Measurements from ENCODE around the gene STX16.
"Not testable (repeated sequence)": the region's sequence is repeated elsewhere in the genome, so short reads cannot be mapped to it uniquely, and the experiment has no call there.

STX16 gene

GRCh38 chr20:58713801-58714339 lies 62.8 kb downstream of the STX16 start:
- no peak for DNase-seq

GRCh38 chr20:58714340-58714922 lies 63.3 kb downstream of the STX16 start:
- DNase-seq: no peak

- no peak for DNase-seq
Measured at GRCh38 chr20:58714923-58715351, 63.9 kb downstream of the STX16 start.

GRCh38 chr20:58715391-58715800 lies 64.3 kb downstream of the STX16 start:
- DNase-seq: no peak

- no peak for DNase-seq
Measured at GRCh38 chr20:58715801-58716475, 64.9 kb downstream of the STX16 start.

GRCh38 chr20:58716476-58717277 lies 65.6 kb downstream of the STX16 start:
- DNase-seq: no peak

- no peak for DNase-seq
Measured at GRCh38 chr20:58717278-58718091, 66.4 kb downstream of the STX16 start.

- no peak for DNase-seq
Measured at GRCh38 chr20:58718121-58718563, 67.1 kb downstream of the STX16 start.

GRCh38 chr20:58718729-58719128 lies 67.6 kb downstream of the STX16 start:
- no peak for DNase-seq

GRCh38 chr20:58719258-58719657 lies 68.2 kb downstream of the STX16 start:
- DNase-seq: no peak

GRCh38 chr20:58719971-58720371 lies 68.9 kb downstream of the STX16 start:
- DNase-seq: no peak

GRCh38 chr20:58720890-58721289 lies 69.8 kb downstream of the STX16 start:
- no peak for DNase-seq

GRCh38 chr20:58721951-58722778 lies 71.1 kb downstream of the STX16 start:
- DNase-seq: no peak

GRCh38 chr20:58722877-58723627 lies 72.0 kb downstream of the STX16 start:
- no peak for DNase-seq

- no peak for DNase-seq
Measured at GRCh38 chr20:58723628-58723984, 72.5 kb downstream of the STX16 start.

GRCh38 chr20:58726156-58726555 lies 75.1 kb downstream of the STX16 start:
- DNase-seq: not testable (repeated sequence)
